ENCODE results near the gene PEX11A. TPM values are rescaled to one million over a fixed set of nuclear protein-coding genes. Genes with fewer than 3 reads are reported as not detected.

Gene PEX11A
- total and polyA plus RNA-seq, 2 of the 8 experiments (the other 6 are each of a cell fraction or from before 2014, with no cell fraction given), result 2.9 to 3.0 TPM

DNA sequence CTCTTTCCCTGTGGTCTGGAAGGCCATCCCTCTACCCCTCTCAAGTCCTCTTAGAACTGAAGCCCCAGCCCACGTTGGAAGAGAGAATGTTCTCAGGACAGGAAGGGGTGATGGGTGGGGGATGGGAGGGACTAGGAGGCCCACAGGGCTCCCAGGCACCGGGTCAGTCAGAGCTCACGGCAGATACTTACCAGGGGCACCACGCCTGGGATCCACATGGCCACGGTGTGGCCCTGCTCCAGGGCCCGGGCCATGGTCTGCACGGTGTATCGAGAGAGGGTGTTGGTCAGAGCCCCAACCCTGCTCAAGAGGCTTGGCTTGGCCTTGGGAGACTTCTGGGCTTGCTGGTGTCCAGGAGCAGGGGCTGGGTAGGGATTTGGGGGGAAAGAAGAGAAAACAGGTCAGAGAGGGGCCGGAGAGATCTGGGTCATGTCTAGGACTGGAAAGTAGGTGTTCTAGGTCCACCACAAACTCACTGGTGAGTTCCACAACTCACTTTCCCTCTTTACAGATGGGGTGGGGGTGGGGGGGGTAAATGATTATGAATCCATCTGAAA, 21.2 kb downstream of the PEX11A start:
- Histone ChIP-seq H3K18ac (ENCODE audit: extremely low read depth, low read length) (no peak overlapping the region), H2AK5ac (ENCODE audit: low read depth, low read length) (no peak overlapping the region), H3K23ac (ENCODE audit: insufficient read length) (no peak overlapping the region), H3K9ac (replicated peaks in 1 of 4; ENCODE audit: extremely low read depth in 1 of 4, low read depth in 3 of 4, low read length in 3 of 4) (no peak overlapping the region), H3K4me2 (ENCODE audit: insufficient read depth in 1 of 2, low read depth in 2 of 2, low read length in 2 of 2) (no peak overlapping the region), H3K9me3 (ENCODE audit: insufficient read depth in 2 of 2, low read depth in 1 of 2, low read length in 1 of 2) (no peaks in the 10 kb centered on the region), H3K4me3 (ENCODE audit: extremely low read depth in 1 of 4, insufficient read depth in 2 of 4, low read depth in 3 of 4, low read length in 4 of 4) (no peak overlapping the region), H3K56ac (replicated peaks; ENCODE audit: insufficient read length, low read depth, low read length) (no peak overlapping the region), H4K8ac (ENCODE audit: extremely low read depth, insufficient read depth, low read length) (no peak overlapping the region), H2BK120ac (replicated peaks; ENCODE audit: low read depth, low read length) (no peak overlapping the region), H3K27ac (ENCODE audit: low read depth, low read length) (no peak overlapping the region), H3K14ac (ENCODE audit: insufficient read length) (no peak overlapping the region), H3K79me2 (ENCODE audit: control insufficient read depth in 1 of 2, insufficient read depth in 2 of 2, low read length in 2 of 2) (no peaks in the 10 kb centered on the region), H3K79me1 (ENCODE audit: low read depth, low read length) (no peaks in the 10 kb centered on the region), H4K5ac (ENCODE audit: insufficient read length, low read depth, low read length) (no peak overlapping the region), H2AFZ (ENCODE audit: low read length) (no peak overlapping the region), H2BK20ac (ENCODE audit: low read length) (no peak overlapping the region), H4K20me1 (replicated peaks in 1 of 2; ENCODE audit: control insufficient read depth in 1 of 2, insufficient read depth in 2 of 2, low read length in 2 of 2) (no peaks in the 10 kb centered on the region), H3K23me2 (ENCODE audit: low read depth, low read length) (no peaks in the 10 kb centered on the region; the same call in 1 of the 2 replicates), H2BK5ac (ENCODE audit: low read depth, low read length) (no peak overlapping the region), H2BK15ac (ENCODE audit: low read length) (no peak overlapping the region), H3K27me3 (replicated peaks in 1 of 4; ENCODE audit: control insufficient read depth in 3 of 4, extremely low read depth in 1 of 4, insufficient read depth in 3 of 4, low read length in 3 of 4) (peaks cover 0 to 18% (median 11%) of the 10 kb centered on the region in 4 experiments; a peak in 5 of 7 replicates), H3K36me3 (ENCODE audit: control insufficient read depth in 2 of 4, insufficient read depth in 4 of 4, low read length in 3 of 4) (no peaks in the 10 kb centered on the region), H3K4me1 (replicated peaks in 1 of 4; ENCODE audit: control insufficient read depth in 3 of 4, insufficient read depth in 4 of 4, low read length in 3 of 4) (peaks cover 0 to 11% (median 7%) of the 10 kb centered on the region in 4 experiments; a peak in 6 of 7 replicates), H4K91ac (replicated peaks; ENCODE audit: insufficient read length, low read length) (no peak overlapping the region), H3K4ac (replicated peaks; ENCODE audit: insufficient read length, low read depth, low read length) (no peak overlapping the region), H2BK12ac (ENCODE audit: low read depth, low read length) (no peak overlapping the region)
- WGBS, 2 experiments (ENCODE audit: extremely low coverage in 1 of 2, insufficient coverage in 1 of 2, insufficient read length in 1 of 2, insufficient replicate concordance in 2 of 2, low coverage in 1 of 2, low lambda C conversion rate in 2 of 2, missing lambda C conversion rate in 1 of 2), result 78% methylated on average over 9 of the region's 9 CpGs; no CpG with 5 or more reads in 1 of the 2 experiments
- FAIRE-seq (no peak), DNase-seq (ENCODE audit: low read depth in 1 of 2, low spot score in 2 of 2) (no peak)
- CTCF ChIA-PET (ENCODE audit: partially characterized antibody), result interaction anchor here (0.9 to 1.4 kb wide), 2 partner anchors 17 to 69 kb away, joined by 3 to 5 read pairs; no protein-coding TSS in a partner anchor
- POLR2A ChIA-PET (ENCODE audit: partially characterized antibody), result no interaction called here
- no peak for TF ChIP-seq KDM4A (IDR thresholded peaks at IDR 0.05; ENCODE audit: low read depth, low read length, severe bottlenecking)
- TF ChIP-seq CHD2 (IDR thresholded peaks at IDR 0.05; ENCODE audit: low read length), result no peak
- no peak for TF ChIP-seq BRCA1 (IDR thresholded peaks at IDR 0.05; ENCODE audit: low read depth, low read length)
- TF ChIP-seq ASH2L (IDR thresholded peaks at IDR 0.05; ENCODE audit: low read length), result no peak
- no peak for TF ChIP-seq POLR2A (IDR thresholded peaks at IDR 0.05; ENCODE audit: control extremely low read depth in 1 of 2, low read depth in 2 of 2, low read length in 2 of 2)
- TF ChIP-seq, protein P1, sequence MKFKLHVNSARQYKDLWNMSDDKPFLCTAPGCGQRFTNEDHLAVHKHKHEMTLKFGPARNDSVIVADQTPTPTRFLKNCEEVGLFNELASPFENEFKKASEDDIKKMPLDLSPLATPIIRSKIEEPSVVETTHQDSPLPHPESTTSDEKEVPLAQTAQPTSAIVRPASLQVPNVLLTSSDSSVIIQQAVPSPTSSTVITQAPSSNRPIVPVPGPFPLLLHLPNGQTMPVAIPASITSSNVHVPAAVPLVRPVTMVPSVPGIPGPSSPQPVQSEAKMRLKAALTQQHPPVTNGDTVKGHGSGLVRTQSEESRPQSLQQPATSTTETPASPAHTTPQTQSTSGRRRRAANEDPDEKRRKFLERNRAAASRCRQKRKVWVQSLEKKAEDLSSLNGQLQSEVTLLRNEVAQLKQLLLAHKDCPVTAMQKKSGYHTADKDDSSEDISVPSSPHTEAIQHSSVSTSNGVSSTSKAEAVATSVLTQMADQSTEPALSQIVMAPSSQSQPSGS (IDR thresholded peaks at IDR 0.05; ENCODE audit: low read length), result no peak
- no peak for TF ChIP-seq SIN3A (conservative IDR thresholded peaks at IDR 0.05 in 1 of 2, IDR thresholded peaks at IDR 0.05 in 1 of 2; ENCODE audit: low read depth in 1 of 2, low read length in 2 of 2)
- TF ChIP-seq SP2 (IDR thresholded peaks at IDR 0.05; ENCODE audit: low read length), result no peak
- TF ChIP-seq EZH2 (IDR thresholded peaks at IDR 0.05; ENCODE audit: low read depth, low read length, severe bottlenecking), result no peak
- no peak for TF ChIP-seq KDM5A (IDR thresholded peaks at IDR 0.05; ENCODE audit: low read length)
